K562 (cell line): ENCODE measurements around the gene CDH2. TPM values are rescaled to one million over a fixed set of nuclear protein-coding genes. Genes with fewer than 3 reads are reported as not detected.

Experiments used
- ATAC-seq: fragments of 200-7000 bp; cut with Tn5 transposase; 3 replicates; pipeline ENCODE4 v1.9.1; 2020; ENCODE audit warnings: moderate library complexity
- BruUV-seq: library from RNA; stranded (reverse); fragments of 400-500 nt; replicated peaks from 2 replicates; lab custom pipeline; 2021; lab: Mats Ljungman, UMichigan
- CTCF ChIA-PET: fragments of 300-600 bp; formaldehyde crosslinking; extraction: SDS; loops from one replicate; lab custom pipeline; 2021; ENCODE audit warnings: low intra/inter-chr PET ratio; lab: Yijun Ruan, JAX
- POLR2A ChIA-PET: fragments of 300-600, 350-650 bp; sonication (Branson Sonifier 250); formaldehyde crosslinking; extraction: SDS; loops from one replicate; lab custom pipeline; 2021; ENCODE audit warnings: antibody characterized with exemption, inconsistent platforms; lab: Yijun Ruan, JAX
- DNase-seq, 4 experiments: peaks; one replicate each; pipeline versions ENCODE4 v3.0.0 to v3.0.0-alpha.2; 2011 to 2018; ENCODE audit warnings: low spot score in 3 of 4, mixed read lengths in 3 of 4; ENCODE audit errors: extremely low read depth in 1 of 4
- FAIRE-seq: peaks from 2 replicates; lab custom pipeline; 2011; peaks lifted over from hg19 to GRCh38; lab: Jason Lieb, UNC
- H2AFZ ChIP-seq: 2 replicates; pipeline ENCODE4 v1.6.0; 2011; ENCODE audit warnings: low read depth, low read length, control low read depth, inconsistent platforms
- H3K27ac ChIP-seq: fragments of 200-600 bp; 3 replicates; pipeline ENCODE4 v1.8.0; 2011; ENCODE audit warnings: low read depth, mild to moderate bottlenecking, control low read depth, inconsistent platforms, low read length, moderate library complexity, mixed read lengths; ENCODE audit errors: extremely low read depth
- H3K27me3 ChIP-seq, 2 experiments: fragments of 300-600 bp in 1 of 2; 2 replicates in 1 of 2; 3 replicates in 1 of 2; pipeline versions ENCODE4 v1.6.0 to v1.8.0; 2011; ENCODE audit warnings: inconsistent platforms in 2 of 2, low read length in 2 of 2, mild to moderate bottlenecking in 1 of 2, mixed read lengths in 1 of 2, moderate library complexity in 1 of 2; ENCODE audit not compliant: control insufficient read depth in 2 of 2, insufficient read depth in 2 of 2
- H3K36me3 ChIP-seq: fragments of 300-600 bp; 3 replicates; pipeline ENCODE4 v1.8.0; 2011; ENCODE audit warnings: mild to moderate bottlenecking, low read length, inconsistent platforms; ENCODE audit not compliant: control insufficient read depth, insufficient read depth
- H3K4me1 ChIP-seq, 2 experiments: fragments of 200-600 bp in 1 of 2; replicated peaks in 1 of 2; 2 replicates in 1 of 2; 3 replicates in 1 of 2; pipeline versions ENCODE4 v1.5.1 to v1.8.0; 2011; ENCODE audit warnings: inconsistent platforms in 2 of 2, low read length in 2 of 2, mild to moderate bottlenecking in 1 of 2, mixed read lengths in 1 of 2, moderate library complexity in 1 of 2; ENCODE audit not compliant: control insufficient read depth in 2 of 2, insufficient read depth in 2 of 2
- H3K4me2 ChIP-seq: 2 replicates; pipeline ENCODE4 v1.6.1; 2011; ENCODE audit warnings: low read length, control low read depth, inconsistent platforms, mixed read lengths; ENCODE audit not compliant: insufficient read depth
- H3K4me3 ChIP-seq: fragments of 200-600 bp; sonication (generic), shearing (Covaris generic); 2 replicates; pipeline ENCODE4 v1.5.1; 2016; ENCODE audit warnings: control low read depth, inconsistent platforms
- H3K79me2 ChIP-seq: fragments of 200-600 bp; 3 replicates; pipeline ENCODE4 v1.8.0; 2011; ENCODE audit warnings: low read length, inconsistent platforms; ENCODE audit not compliant: control insufficient read depth, insufficient read depth
- H3K9ac ChIP-seq, 2 experiments: 2 replicates each; pipeline versions ENCODE4 v1.6.0 to v1.6.1; 2011; ENCODE audit warnings: low read depth in 2 of 2, low read length in 2 of 2, control low read depth in 1 of 2, inconsistent platforms in 1 of 2, mild to moderate bottlenecking in 1 of 2, mixed read lengths in 1 of 2; ENCODE audit not compliant: insufficient read depth in 1 of 2
- H3K9me1 ChIP-seq: one replicate; pipeline ENCODE4 v1.6.0; 2011; ENCODE audit warnings: inconsistent platforms, mild to moderate bottlenecking, low read length, moderate library complexity; ENCODE audit not compliant: control insufficient read depth, insufficient read depth
- H3K9me3 ChIP-seq: replicated peaks from 2 replicates; pipeline ENCODE4 v1.5.1; 2011; ENCODE audit warnings: low read depth, low read length, inconsistent platforms; ENCODE audit not compliant: control insufficient read depth, insufficient read depth
- H4K20me1 ChIP-seq: replicated peaks from 2 replicates; pipeline ENCODE4 v1.6.1; 2011; ENCODE audit warnings: low read length, inconsistent platforms, mixed read lengths; ENCODE audit not compliant: control insufficient read depth, insufficient read depth
- CHD1 ChIP-seq: fragments of 200-600 bp; sonication (generic); IDR thresholded peaks from one replicate; pipeline ENCODE4 v1.6.1; 2012; ENCODE audit warnings: mild to moderate bottlenecking, moderate library complexity, low read length, inconsistent platforms
- CTBP1 ChIP-seq: fragments of 450-650 bp; IDR thresholded peaks from 2 replicates; pipeline ENCODE4 v1.6.1; 2016; ENCODE audit warnings: borderline replicate concordance
- DPF2 ChIP-seq: fragments of 450-650 bp; IDR thresholded peaks from 2 replicates; pipeline ENCODE4 v1.6.1; 2016
- NEUROD1 ChIP-seq: fragments of 150-350 bp; IDR thresholded peaks from 2 replicates; pipeline ENCODE4 v1.6.1; 2014; ENCODE audit warnings: borderline replicate concordance, low read length, low read depth; ENCODE audit not compliant: partially characterized antibody
- SMAD1 ChIP-seq: fragments of 150-350 bp; IDR thresholded peaks from 2 replicates; pipeline ENCODE4 v1.6.1; 2014; ENCODE audit warnings: low read length, low read depth; ENCODE audit not compliant: partially characterized antibody
- SMC3 ChIP-seq: conservative IDR thresholded peaks from 2 replicates; pipeline ENCODE4 v1.6.1; 2011; ENCODE audit warnings: low read depth, low read length, improper control_type of control experiment; ENCODE audit not compliant: insufficient read depth
- ZBTB40 ChIP-seq, 2 experiments: fragments of 450-650 bp in 1 of 2; sonication (generic) in 1 of 2; formaldehyde crosslinking in 1 of 2; IDR thresholded peaks; 2 replicates each; pipeline versions ENCODE4 v1.7.1 to v1.9.0; 2016 to 2022; ENCODE audit warnings: inconsistent platforms in 1 of 2, mild to moderate bottlenecking in 1 of 2, missing genetic modification reagents in 1 of 2
- ZC3H11A ChIP-seq: IDR thresholded peaks from 2 replicates; pipeline ENCODE4 v1.6.1; 2012; ENCODE audit warnings: low read depth, low read length, improper control_type of control experiment
- ZNF584 ChIP-seq: fragments of 200-800 bp; sonication (Bioruptor generic); IDR thresholded peaks from 2 replicates; pipeline ENCODE4 v1.6.1; 2016; ENCODE audit warnings: low read depth, mild to moderate bottlenecking, missing genetic modification characterization, missing compliant biosample characterization
- ZNF778 ChIP-seq: fragments of 450-650 bp; formaldehyde crosslinking; IDR thresholded peaks from 2 replicates; pipeline ENCODE4 v1.4.0; 2020; ENCODE audit warnings: mild to moderate bottlenecking, moderate library complexity
- WGBS: fragments of 100-300 bp; shearing (Covaris generic); methylation state at CpG from one replicate; pipeline ENCODE4 v1.1.6; 2016; ENCODE audit warnings: low coverage, mixed read lengths; ENCODE audit not compliant: insufficient coverage; ENCODE audit errors: missing lambda C conversion rate; 5-methylcytosine and 5-hydroxymethylcytosine counted together
- in situ Hi-C: fragments of 300-500 bp; cut with MboI; formaldehyde crosslinking; loops from 4 replicates; pipeline ENCODE4 v1.15.0; 2018; ENCODE audit warnings: inconsistent platforms, mixed read lengths
- intact Hi-C: fragments of 100-400 bp; cut with micrococcal nuclease; formaldehyde crosslinking; loops from 2 replicates; pipeline ENCODE4 v1.14.2; 2022
- polyA plus RNA-seq, 8 experiments: library from polyadenylated mRNA; depleted of rRNA in 4 of 8; stranded (reverse) in 5 of 8; unstranded in 3 of 8; fragments of >200 nt; fragmentation: Nextera tagmentation in 2 of 8; fragmentation: Illumina TruSeq in 1 of 8; extraction: Ambion mirVana in 2 of 8; extraction: Trizol in 1 of 8; gene quantifications; 2 replicates each; pipeline versions ENCODE4 v1.2.1 to v1.2.3, GENCODE V29; 2011 to 2014; ENCODE audit warnings: inconsistent platforms in 1 of 8, missing spikeins in 1 of 8
- total RNA-seq, 7 experiments: library from RNA; depleted of rRNA in 6 of 7; stranded (reverse); fragments of >200 nt in 6 of 7; fragmentation: Illumina TruSeq in 2 of 7; extraction: Trizol in 2 of 7; gene quantifications; 2 replicates each; pipeline versions ENCODE4 v1.2.1 to v1.2.3, GENCODE V29; 2011 to 2021; ENCODE audit warnings: low replicate concordance in 1 of 7

Gene CDH2
- total and polyA plus RNA-seq, 9 of the 15 experiments (the other 6 are each of a cell fraction or from before 2014, with no cell fraction given), result 0.04 TPM; not detected in 8

- 0 out of 2 replicates have a peak, but pooled peaks cover 2% of the 10 kb centered on the region for H3K9me3 ChIP-seq
- H3K9me1 ChIP-seq, result no peaks in the 10 kb centered on the region
- ATAC-seq, result no peak
- ChIA-PET CTCF (no interaction called here), POLR2A (interaction anchor here (0.6 kb wide), 1 partner anchor 96 kb away, joined by 4 read pairs; no protein-coding TSS in a partner anchor)
- H3K36me3 ChIP-seq, result no peaks in the 10 kb centered on the region
- H3K79me2 ChIP-seq, result no peaks in the 10 kb centered on the region
- no peak overlapping the region for H3K4me3 ChIP-seq
- 0% methylated on average over 3 of the region's 3 CpGs for WGBS
- no peak for FAIRE-seq
- in situ Hi-C loops (no loop called here), intact Hi-C loops (no loop called here)
- DNase-seq, result no peak
- no peaks in the 10 kb centered on the region for H3K27me3 ChIP-seq
- no peak overlapping the region for H3K4me2 ChIP-seq
- H3K27ac ChIP-seq, result no peak overlapping the region
- H3K9ac ChIP-seq, result no peak overlapping the region
- H3K4me1 ChIP-seq, result no peaks in the 10 kb centered on the region
- no peaks in the 10 kb centered on the region for H4K20me1 ChIP-seq
- no peak overlapping the region for H2AFZ ChIP-seq
- no TSS peak for BruUV-seq
- TF ChIP-seq SMAD1 (no peak), ZBTB40 (IDR thresholded peaks at IDR 0.05) (no peak), ZBTB40 (CRISPR knock-in tag; IDR thresholded peaks at IDR 0.05) (no peak), ZNF778 (CRISPR knock-in tag) (no peak), ZNF584 (CRISPR knock-in tag) (no peak), CHD1 (no peak), DPF2 (no peak), ZC3H11A (no peak), SMC3 (no peak), CTBP1 (no peak), NEUROD1 (no peak)
Observed at GRCh38 chr18:28152754-28153153, 24.2 kb downstream of the CDH2 start.
